SK-N-SH (cell line): ENCODE data around the gene DUSP3. TPM values are rescaled to one million over a fixed set of nuclear protein-coding genes. Genes with fewer than 3 reads are reported as not detected.

Source experiments
- CTCF ChIA-PET: fragments of 300-600, 350-600 bp; formaldehyde crosslinking; extraction: SDS; loops from one replicate; lab custom pipeline; 2021; lab: Yijun Ruan, JAX
- POLR2A ChIA-PET: fragments of 350-600 bp; sonication (Branson Sonifier 250); formaldehyde crosslinking; extraction: SDS; loops from one replicate; lab custom pipeline; 2020; ENCODE audit warnings: antibody characterized with exemption, inconsistent platforms; lab: Yijun Ruan, JAX
- DNase-seq: peaks from one replicate; pipeline ENCODE4 v3.0.0; 2012
- H2AFZ ChIP-seq: fragments of 200-600 bp; sonication (generic); 2 replicates; pipeline ENCODE4 v1.8.1; 2016; ENCODE audit warnings: antibody characterized with exemption, mild to moderate bottlenecking, low read depth
- H3F3A ChIP-seq: fragments of 200-600 bp; sonication (generic); replicated peaks from 2 replicates; pipeline ENCODE3; 2016; ENCODE audit warnings: antibody characterized with exemption, mild to moderate bottlenecking; ENCODE audit not compliant: insufficient read depth
- H3K27ac ChIP-seq, 2 experiments: fragments of 200-500 bp in 1 of 2; fragments of 200-600 bp in 1 of 2; sonication (Bioruptor generic) in 1 of 2; sonication (generic), shearing (Covaris generic) in 1 of 2; 2 replicates each; pipeline versions ENCODE4 v1.5.1 to v1.6.1; 2014 to 2016; ENCODE audit warnings: low read depth in 2 of 2, inconsistent platforms in 1 of 2, low read length in 1 of 2, mild to moderate bottlenecking in 1 of 2, mixed read lengths in 1 of 2
- H3K27me3 ChIP-seq: fragments of 200-600 bp; sonication (generic), shearing (Covaris generic); 2 replicates; pipeline ENCODE4 v1.6.1; 2016; ENCODE audit warnings: mixed run types; ENCODE audit not compliant: insufficient read depth
- H3K36me3 ChIP-seq, 2 experiments: fragments of 200-500 bp in 1 of 2; fragments of 200-600 bp in 1 of 2; sonication (Bioruptor generic) in 1 of 2; sonication (generic) in 1 of 2; replicated peaks in 1 of 2; 2 replicates each; pipeline versions ENCODE3 to v1.5.1; 2014 to 2016; ENCODE audit warnings: low read length in 1 of 2, mild to moderate bottlenecking in 1 of 2; ENCODE audit not compliant: insufficient read depth in 2 of 2, control insufficient read depth in 1 of 2
- H3K4me1 ChIP-seq, 2 experiments: fragments of 200-500 bp in 1 of 2; fragments of 200-600 bp in 1 of 2; sonication (Bioruptor generic) in 1 of 2; sonication (generic), shearing (Covaris generic) in 1 of 2; 2 replicates each; pipeline versions ENCODE4 v1.5.1 to v1.6.1; 2014 to 2016; ENCODE audit warnings: low read depth in 1 of 2, low read length in 1 of 2, mixed run types in 1 of 2; ENCODE audit not compliant: insufficient read depth in 2 of 2, control insufficient read depth in 1 of 2
- H3K4me2 ChIP-seq: fragments of 200-600 bp; sonication (generic), shearing (Covaris generic); 2 replicates; pipeline ENCODE4 v1.6.1; 2017; ENCODE audit warnings: mixed run types
- H3K4me3 ChIP-seq, 2 experiments: fragments of 200-500 bp in 1 of 2; fragments of 200-600 bp in 1 of 2; sonication (Bioruptor generic) in 1 of 2; sonication (generic), shearing (Covaris generic) in 1 of 2; 2 replicates each; pipeline versions ENCODE4 v1.5.1 to v1.8.1; 2014 to 2016; ENCODE audit warnings: low read depth in 2 of 2, inconsistent platforms in 1 of 2, low read length in 1 of 2, mild to moderate bottlenecking in 1 of 2, mixed read lengths in 1 of 2, moderate library complexity in 1 of 2
- H3K79me2 ChIP-seq: fragments of 200-600 bp; sonication (generic); 2 replicates; pipeline ENCODE4 v1.8.1; 2017; ENCODE audit warnings: mild to moderate bottlenecking; ENCODE audit not compliant: insufficient read depth
- H3K9ac ChIP-seq: fragments of 200-600 bp; sonication (generic); 2 replicates; pipeline ENCODE4 v1.6.1; 2017; ENCODE audit warnings: mixed run types
- H3K9me2 ChIP-seq: fragments of 200-600 bp; sonication (generic); 2 replicates; pipeline ENCODE4 v1.6.1; 2017; ENCODE audit warnings: mixed run types
- H3K9me3 ChIP-seq: fragments of 200-600 bp; sonication (generic); 2 replicates; pipeline ENCODE4 v1.6.1; 2017; ENCODE audit warnings: mixed run types, mild to moderate bottlenecking, moderate library complexity
- H4K20me1 ChIP-seq: fragments of 200-600 bp; sonication (generic); 2 replicates; pipeline ENCODE4 v1.6.1; 2017; ENCODE audit warnings: mild to moderate bottlenecking, mixed run types; ENCODE audit not compliant: insufficient read depth
- ELF1 ChIP-seq: IDR thresholded peaks from 2 replicates; pipeline ENCODE4 v1.4.0; 2012
- EP300 ChIP-seq, 2 experiments: IDR thresholded peaks; 2 replicates each; pipeline versions ENCODE4 v1.4.0 to v1.6.1; 2012; ENCODE audit warnings: borderline replicate concordance in 1 of 2, low read depth in 1 of 2, low read length in 1 of 2
- EZH2phosphoT487 ChIP-seq: fragments of 200-600 bp; sonication (generic); IDR thresholded peaks from 2 replicates; pipeline ENCODE4 v1.6.1; 2017; ENCODE audit warnings: low read depth, mixed run types, mild to moderate bottlenecking, antibody characterized with exemption, moderate library complexity, borderline replicate concordance
- FOXJ3 ChIP-seq: sonication (generic); formaldehyde crosslinking; IDR thresholded peaks from 2 replicates; pipeline ENCODE4 v1.5.1; 2020; ENCODE audit warnings: mild to moderate bottlenecking, missing genetic modification reagents
- FOXM1 ChIP-seq: IDR thresholded peaks from 2 replicates; pipeline ENCODE4 v1.4.0; 2012; ENCODE audit warnings: low read depth, mild to moderate bottlenecking
- GABPA ChIP-seq: IDR thresholded peaks from 2 replicates; pipeline ENCODE4 v1.4.0; 2012; ENCODE audit warnings: low read depth, mild to moderate bottlenecking
- GATA2 ChIP-seq: sonication (generic); formaldehyde crosslinking; IDR thresholded peaks from 2 replicates; pipeline ENCODE4 v1.5.0; 2020; ENCODE audit warnings: mild to moderate bottlenecking, missing genetic modification reagents
- JUND ChIP-seq: IDR thresholded peaks from 2 replicates; pipeline ENCODE4 v1.4.0; 2012
- POLR2AphosphoS5 ChIP-seq: IDR thresholded peaks from 2 replicates; pipeline ENCODE4 v1.6.1; 2012; ENCODE audit warnings: low read depth, low read length
- RFX5 ChIP-seq: IDR thresholded peaks from 2 replicates; pipeline ENCODE4 v1.6.1; 2012; ENCODE audit warnings: mild to moderate bottlenecking, improper control_type of control experiment, low read length
- RXRA ChIP-seq: IDR thresholded peaks from 2 replicates; pipeline ENCODE4 v1.4.0; 2012; ENCODE audit warnings: low read depth, mild to moderate bottlenecking, borderline replicate concordance
- SIN3A ChIP-seq: IDR thresholded peaks from 2 replicates; pipeline ENCODE4 v1.6.1; 2012; ENCODE audit warnings: low read depth, mild to moderate bottlenecking, low read length, moderate library complexity, borderline replicate concordance
- SMC3 ChIP-seq: IDR thresholded peaks from 2 replicates; pipeline ENCODE4 v1.6.1; 2012; ENCODE audit warnings: low read depth, low read length, improper control_type of control experiment
- TAF1 ChIP-seq: IDR thresholded peaks from 2 replicates; pipeline ENCODE4 v1.6.1; 2012; ENCODE audit warnings: low read depth, mild to moderate bottlenecking, low read length, moderate library complexity, borderline replicate concordance
- TEAD4 ChIP-seq: IDR thresholded peaks from 2 replicates; pipeline ENCODE4 v1.4.0; 2012; ENCODE audit warnings: mild to moderate bottlenecking, borderline replicate concordance; ENCODE audit not compliant: insufficient read depth
- WGBS: methylation state at CpG from one replicate; pipeline ENCODE4 v1.1.6; 2017; ENCODE audit warnings: low lambda C conversion rate; 5-methylcytosine and 5-hydroxymethylcytosine counted together
- polyA plus RNA-seq, 3 experiments: library from polyadenylated mRNA; depleted of rRNA; stranded (reverse); fragments of >200 nt; gene quantifications; 2 replicates each; pipeline ENCODE4 v1.2.3, GENCODE V29; 2012
- TF ChIP-seq, protein P1 (sequence below): IDR thresholded peaks from 2 replicates; pipeline ENCODE4 v1.4.0; 2012; ENCODE audit warnings: low read depth
- TF ChIP-seq, protein P2 (sequence below): fragments of 150-350 bp; IDR thresholded peaks from 2 replicates; pipeline ENCODE4 v1.6.1; 2017; ENCODE audit warnings: antibody characterized with exemption, low read length, low read depth, borderline replicate concordance
- TF ChIP-seq, protein P3 (sequence below): IDR thresholded peaks from 2 replicates; pipeline ENCODE4 v1.4.0; 2012; ENCODE audit warnings: low read depth, borderline replicate concordance
- TF ChIP-seq, protein P4 (sequence below): IDR thresholded peaks from 2 replicates; pipeline ENCODE4 v1.6.1; 2012; ENCODE audit warnings: mild to moderate bottlenecking, low read depth, low read length, moderate library complexity

DUSP3 gene
- polyA plus RNA-seq, 1 of the 3 experiments (the other 2 are of a cell fraction), result 31.5 TPM

DNA sequence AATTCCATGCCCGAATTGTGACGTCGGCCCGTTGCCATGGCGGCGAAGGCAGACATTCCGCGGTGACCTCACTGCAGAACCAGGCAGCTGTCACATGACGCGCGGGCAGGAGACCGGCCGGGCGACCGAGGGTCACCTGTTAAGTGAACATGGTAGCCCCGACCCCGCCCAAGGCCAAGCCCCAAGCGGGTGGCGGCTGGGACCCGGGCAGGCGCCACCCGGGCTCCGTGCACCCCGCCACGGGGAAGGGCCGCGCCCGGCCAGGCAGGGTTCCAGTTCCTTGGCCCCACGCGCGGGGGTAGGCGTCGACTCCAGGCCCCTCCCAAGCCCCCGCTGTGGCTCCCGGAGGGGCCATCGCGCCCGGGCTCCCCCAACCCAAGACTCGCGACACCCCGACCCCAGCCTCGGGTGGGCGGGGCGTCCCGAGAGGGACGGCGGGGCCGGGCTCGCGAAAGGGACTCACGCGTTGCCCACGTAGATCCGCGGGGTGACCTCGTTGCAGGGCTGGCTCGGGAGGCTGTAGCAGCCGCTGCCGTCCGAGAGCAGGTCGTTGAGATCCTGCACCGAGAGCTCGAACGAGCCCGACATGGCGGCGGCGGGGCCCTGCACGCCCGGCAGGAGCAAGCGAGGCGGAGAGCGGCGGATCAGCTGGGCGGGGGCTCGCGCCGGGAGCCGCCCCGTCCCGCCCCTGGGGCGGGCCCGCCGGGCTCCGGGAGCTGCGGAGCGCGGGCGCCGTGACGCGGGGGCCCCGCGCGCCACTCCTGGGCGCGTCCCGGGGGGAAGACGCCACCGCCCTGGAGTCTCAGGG lies at the start of gene DUSP3 (continued):
- TF ChIP-seq, protein P1, sequence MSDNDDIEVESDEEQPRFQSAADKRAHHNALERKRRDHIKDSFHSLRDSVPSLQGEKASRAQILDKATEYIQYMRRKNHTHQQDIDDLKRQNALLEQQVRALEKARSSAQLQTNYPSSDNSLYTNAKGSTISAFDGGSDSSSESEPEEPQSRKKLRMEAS, result peak; percentile 45
- no peak for TF ChIP-seq FOXJ3 (CRISPR knock-in tag)
- TF ChIP-seq EP300 (IDR thresholded peaks at IDR 0.05; ENCODE audit: borderline replicate concordance in 1 of 2, low read depth in 1 of 2, low read length in 1 of 2), result no peak
- peak; percentile 88 for TF ChIP-seq RFX5
- no peak for TF ChIP-seq GATA2 (CRISPR knock-in tag)
- no peak for TF ChIP-seq ELF1
- TF ChIP-seq, protein P2, sequence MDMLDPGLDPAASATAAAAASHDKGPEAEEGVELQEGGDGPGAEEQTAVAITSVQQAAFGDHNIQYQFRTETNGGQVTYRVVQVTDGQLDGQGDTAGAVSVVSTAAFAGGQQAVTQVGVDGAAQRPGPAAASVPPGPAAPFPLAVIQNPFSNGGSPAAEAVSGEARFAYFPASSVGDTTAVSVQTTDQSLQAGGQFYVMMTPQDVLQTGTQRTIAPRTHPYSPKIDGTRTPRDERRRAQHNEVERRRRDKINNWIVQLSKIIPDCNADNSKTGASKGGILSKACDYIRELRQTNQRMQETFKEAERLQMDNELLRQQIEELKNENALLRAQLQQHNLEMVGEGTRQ, result peak; percentile 67
- TF ChIP-seq SMC3, result no peak
- no peak for TF ChIP-seq SIN3A
- TF ChIP-seq RXRA, result no peak
- peak; percentile 80 for TF ChIP-seq POLR2AphosphoS5
- no peak for TF ChIP-seq FOXM1
- TF ChIP-seq TAF1, result peak; percentile 58; the same call in 1 of the 2 replicates

DNA sequence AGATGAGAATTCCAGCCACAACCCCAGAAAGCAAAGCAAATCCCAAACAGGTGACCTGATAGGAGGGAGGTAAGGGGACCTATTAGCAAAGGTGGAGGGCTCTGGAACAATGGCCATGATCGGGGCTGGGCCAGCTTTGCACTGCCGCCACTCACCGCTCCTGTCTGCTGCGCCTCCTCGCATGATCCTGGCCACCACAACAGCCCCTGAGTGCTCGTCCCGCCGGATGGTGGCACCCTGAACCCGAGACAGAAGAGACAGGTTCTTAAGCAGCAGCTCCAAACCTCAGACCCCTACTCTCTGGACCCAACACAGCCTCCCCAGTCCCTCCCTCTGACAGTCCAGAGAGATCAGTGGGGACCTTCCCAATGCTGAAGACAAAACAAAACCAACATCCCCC lies 48.8 kb upstream of the DUSP3 start:
- H2AFZ ChIP-seq, result no peak overlapping the region
- H3K27ac ChIP-seq, result no peak overlapping the region
- H3K36me3 ChIP-seq, result peaks cover 23 to 37% of the 10 kb centered on the region in 2 experiments
- no peaks in the 10 kb centered on the region for H4K20me1 ChIP-seq
- POLR2A ChIA-PET, result no interaction called here
- no peaks in the 10 kb centered on the region for H3K9me3 ChIP-seq
- H3K9ac ChIP-seq, result no peak overlapping the region
- H3K4me1 ChIP-seq, result peaks cover 0 to 9% of the 10 kb centered on the region in 2 experiments; a peak in 1 of 4 replicates
- peaks cover 10% of the 10 kb centered on the region; the same call in 1 of the 2 replicates for H3K79me2 ChIP-seq
- TF ChIP-seq RXRA, result no peak
- TF ChIP-seq FOXM1, result no peak
- TF ChIP-seq GABPA, result no peak
- TF ChIP-seq, protein P2, result no peak
- no peak for TF ChIP-seq EP300 (IDR thresholded peaks at IDR 0.05; ENCODE audit: borderline replicate concordance in 1 of 2, low read depth in 1 of 2, low read length in 1 of 2)
- TF ChIP-seq, protein P3, sequence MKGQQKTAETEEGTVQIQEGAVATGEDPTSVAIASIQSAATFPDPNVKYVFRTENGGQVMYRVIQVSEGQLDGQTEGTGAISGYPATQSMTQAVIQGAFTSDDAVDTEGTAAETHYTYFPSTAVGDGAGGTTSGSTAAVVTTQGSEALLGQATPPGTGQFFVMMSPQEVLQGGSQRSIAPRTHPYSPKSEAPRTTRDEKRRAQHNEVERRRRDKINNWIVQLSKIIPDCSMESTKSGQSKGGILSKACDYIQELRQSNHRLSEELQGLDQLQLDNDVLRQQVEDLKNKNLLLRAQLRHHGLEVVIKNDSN, result no peak
- no peak for TF ChIP-seq FOXJ3 (CRISPR knock-in tag)
- no peak for TF ChIP-seq POLR2AphosphoS5
- no peak for TF ChIP-seq EZH2phosphoT487
- no peak for TF ChIP-seq JUND
- no peak for TF ChIP-seq TEAD4
- TF ChIP-seq, protein P4, sequence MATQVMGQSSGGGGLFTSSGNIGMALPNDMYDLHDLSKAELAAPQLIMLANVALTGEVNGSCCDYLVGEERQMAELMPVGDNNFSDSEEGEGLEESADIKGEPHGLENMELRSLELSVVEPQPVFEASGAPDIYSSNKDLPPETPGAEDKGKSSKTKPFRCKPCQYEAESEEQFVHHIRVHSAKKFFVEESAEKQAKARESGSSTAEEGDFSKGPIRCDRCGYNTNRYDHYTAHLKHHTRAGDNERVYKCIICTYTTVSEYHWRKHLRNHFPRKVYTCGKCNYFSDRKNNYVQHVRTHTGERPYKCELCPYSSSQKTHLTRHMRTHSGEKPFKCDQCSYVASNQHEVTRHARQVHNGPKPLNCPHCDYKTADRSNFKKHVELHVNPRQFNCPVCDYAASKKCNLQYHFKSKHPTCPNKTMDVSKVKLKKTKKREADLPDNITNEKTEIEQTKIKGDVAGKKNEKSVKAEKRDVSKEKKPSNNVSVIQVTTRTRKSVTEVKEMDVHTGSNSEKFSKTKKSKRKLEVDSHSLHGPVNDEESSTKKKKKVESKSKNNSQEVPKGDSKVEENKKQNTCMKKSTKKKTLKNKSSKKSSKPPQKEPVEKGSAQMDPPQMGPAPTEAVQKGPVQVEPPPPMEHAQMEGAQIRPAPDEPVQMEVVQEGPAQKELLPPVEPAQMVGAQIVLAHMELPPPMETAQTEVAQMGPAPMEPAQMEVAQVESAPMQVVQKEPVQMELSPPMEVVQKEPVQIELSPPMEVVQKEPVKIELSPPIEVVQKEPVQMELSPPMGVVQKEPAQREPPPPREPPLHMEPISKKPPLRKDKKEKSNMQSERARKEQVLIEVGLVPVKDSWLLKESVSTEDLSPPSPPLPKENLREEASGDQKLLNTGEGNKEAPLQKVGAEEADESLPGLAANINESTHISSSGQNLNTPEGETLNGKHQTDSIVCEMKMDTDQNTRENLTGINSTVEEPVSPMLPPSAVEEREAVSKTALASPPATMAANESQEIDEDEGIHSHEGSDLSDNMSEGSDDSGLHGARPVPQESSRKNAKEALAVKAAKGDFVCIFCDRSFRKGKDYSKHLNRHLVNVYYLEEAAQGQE, result no peak
- TF ChIP-seq RFX5, result no peak
- no peaks in the 10 kb centered on the region for H3F3A ChIP-seq
- DNase-seq, result no peak
- H3K4me3 ChIP-seq, result no peak overlapping the region
- CTCF ChIA-PET, result interaction anchor here (1.2 to 1.8 kb wide), 3 partner anchors 19 to 67 kb away, joined by 3 to 6 read pairs (median 4); partner anchors contain the start of gene CFAP97D1
- 98% methylated on average over 9 of the region's 9 CpGs for WGBS
- no peaks in the 10 kb centered on the region for H3K27me3 ChIP-seq
- H3K4me2 ChIP-seq, result no peak overlapping the region
- H3K9me2 ChIP-seq, result no peaks in the 10 kb centered on the region
